ENCODE data around the gene BTG1. TPM values are rescaled to one million over a fixed set of nuclear protein-coding genes. Genes with fewer than 3 reads are reported as not detected.

The BTG1 gene
- total RNA-seq, 1 experiment from 2014 or later, result 29.8 TPM

GRCh38 chr12:92144631-92145480 lies 790 bp downstream of the BTG1 start:
- Histone ChIP-seq H3K79me2 (ENCODE audit: low read length) (peaks cover 58% of the 10 kb centered on the region), H3K27ac (ENCODE audit: low read length) (peak overlapping the region; percentile 73), H3F3A (ENCODE audit: low read length, unreplicated experiment) (no peaks in the 10 kb centered on the region), H2AFZ (ENCODE audit: low read length) (no peak overlapping the region), H3K4me1 (ENCODE audit: insufficient read depth, low read length) (peaks cover 15% of the 10 kb centered on the region), H3K9ac (ENCODE audit: low read length) (peak overlapping the region; percentile 87), H3K9me2 (replicated peaks; ENCODE audit: low read length) (no peaks in the 10 kb centered on the region), H3K4me2 (ENCODE audit: low read length) (peak overlapping the region; percentile 84), H3K36me3 (ENCODE audit: low read depth, low read length) (peaks cover 36% of the 10 kb centered on the region), H4K20me1 (ENCODE audit: low read length) (peaks cover 54% of the 10 kb centered on the region), H3K4me3 (ENCODE audit: low read length) (peak overlapping the region; percentile 87), H3K27me3 (ENCODE audit: low read length) (no peaks in the 10 kb centered on the region), H3K9me3 (ENCODE audit: low read length) (no peaks in the 10 kb centered on the region)
- CTCF ChIA-PET, result interaction anchor here (0.6 to 2.4 kb wide), 3 partner anchors 99 to 762 kb away, joined by 3 to 13 read pairs (median 3); no protein-coding TSS in a partner anchor
- DNase-seq (peak; percentile 84), ATAC-seq (peak; percentile 24)
- BruUV-seq (replicated peaks), result no TSS peak
- POLR2A ChIA-PET (ENCODE audit: unreplicated experiment), result interaction anchor here (0.6 to 1.4 kb wide), 11 partner anchors 8 to 762 kb away, joined by 3 to 16 read pairs (median 6); no protein-coding TSS in a partner anchor
- intact Hi-C loops (cut with micrococcal nuclease), result loop anchor here (1.0 to 5.0 kb wide), 7 partner anchors 64 to 763 kb away; no protein-coding TSS in a partner anchor
- peak; percentile 38; the same call in 1 of the 2 replicates for TF ChIP-seq CTCF (conservative IDR thresholded peaks at IDR 0.05; ENCODE audit: low read depth, low read length)
- TF ChIP-seq EZH2 (IDR thresholded peaks at IDR 0.05; ENCODE audit: low read length, unreplicated experiment), result no peak
- no peak for TF ChIP-seq EZH2phosphoT487 (IDR thresholded peaks at IDR 0.05; ENCODE audit: borderline replicate concordance, low read length)

- Histone ChIP-seq H3F3A (ENCODE audit: low read length, unreplicated experiment) (no peaks in the 10 kb centered on the region), H3K79me2 (ENCODE audit: low read length) (peaks cover 67% of the 10 kb centered on the region), H3K4me2 (ENCODE audit: low read length) (peak overlapping the region; percentile 84), H3K9ac (ENCODE audit: low read length) (peak overlapping the region; percentile 87), H2AFZ (ENCODE audit: low read length) (no peak overlapping the region), H4K20me1 (ENCODE audit: low read length) (peaks cover 63% of the 10 kb centered on the region), H3K27me3 (ENCODE audit: low read length) (no peaks in the 10 kb centered on the region), H3K27ac (ENCODE audit: low read length) (peak overlapping the region; percentile 73), H3K36me3 (ENCODE audit: low read depth, low read length) (peaks cover 39% of the 10 kb centered on the region), H3K9me2 (replicated peaks; ENCODE audit: low read length) (no peaks in the 10 kb centered on the region), H3K4me1 (ENCODE audit: insufficient read depth, low read length) (peaks cover 23% of the 10 kb centered on the region), H3K9me3 (ENCODE audit: low read length) (no peaks in the 10 kb centered on the region), H3K4me3 (ENCODE audit: low read length) (peak overlapping the region; percentile 87)
- DNase-seq (peak; percentile 77), ATAC-seq (peak; percentile 36)
- intact Hi-C loops (cut with micrococcal nuclease), result loop anchor here (1.0 to 5.0 kb wide), 6 partner anchors 63 to 762 kb away; no protein-coding TSS in a partner anchor
- POLR2A ChIA-PET (ENCODE audit: unreplicated experiment), result interaction anchor here (0.6 to 0.7 kb wide), 2 partner anchors 690 to 761 kb away, joined by 3 to 5 read pairs; no protein-coding TSS in a partner anchor
- CTCF ChIA-PET, result interaction anchor here (0.6 to 2.4 kb wide), 3 partner anchors 291 to 762 kb away, joined by 3 to 13 read pairs (median 3); no protein-coding TSS in a partner anchor
- TSS peak; percentile 36 for BruUV-seq (replicated peaks)
- TF ChIP-seq EZH2 (IDR thresholded peaks at IDR 0.05; ENCODE audit: low read length, unreplicated experiment) (no peak), CTCF (conservative IDR thresholded peaks at IDR 0.05; ENCODE audit: low read depth, low read length) (peak; percentile 77)
Measured at GRCh38 chr12:92143686-92144630, 1.7 kb downstream of the BTG1 start.
